NB4 (cell line): ENCODE results near the gene TSPAN10.

Source experiments
- DNase-seq: peaks from one replicate; pipeline ENCODE4 v3.0.0; 2010; ENCODE audit warnings: low read depth
- H3K4me3 ChIP-seq: one replicate; pipeline ENCODE4 v1.5.1; 2011; ENCODE audit warnings: mild to moderate bottlenecking, low read depth, low read length, moderate library complexity
- MYC ChIP-seq: IDR thresholded peaks from 2 replicates; pipeline ENCODE4 v1.6.1; 2011; ENCODE audit warnings: low read depth, low read length
- POLR2A ChIP-seq: IDR thresholded peaks from 2 replicates; pipeline ENCODE4 v1.6.1; 2011; ENCODE audit warnings: mild to moderate bottlenecking; ENCODE audit not compliant: insufficient read length; ENCODE audit errors: extremely low read depth
- TF ChIP-seq, protein P1 (sequence below): IDR thresholded peaks from one replicate; pipeline ENCODE4 v1.5.1; 2012; ENCODE audit warnings: low read depth, low read length
- TF ChIP-seq, protein P2 (sequence below): IDR thresholded peaks from 2 replicates; pipeline ENCODE4 v1.6.1; 2011; ENCODE audit warnings: low read depth, low read length

Gene TSPAN10

DNA sequence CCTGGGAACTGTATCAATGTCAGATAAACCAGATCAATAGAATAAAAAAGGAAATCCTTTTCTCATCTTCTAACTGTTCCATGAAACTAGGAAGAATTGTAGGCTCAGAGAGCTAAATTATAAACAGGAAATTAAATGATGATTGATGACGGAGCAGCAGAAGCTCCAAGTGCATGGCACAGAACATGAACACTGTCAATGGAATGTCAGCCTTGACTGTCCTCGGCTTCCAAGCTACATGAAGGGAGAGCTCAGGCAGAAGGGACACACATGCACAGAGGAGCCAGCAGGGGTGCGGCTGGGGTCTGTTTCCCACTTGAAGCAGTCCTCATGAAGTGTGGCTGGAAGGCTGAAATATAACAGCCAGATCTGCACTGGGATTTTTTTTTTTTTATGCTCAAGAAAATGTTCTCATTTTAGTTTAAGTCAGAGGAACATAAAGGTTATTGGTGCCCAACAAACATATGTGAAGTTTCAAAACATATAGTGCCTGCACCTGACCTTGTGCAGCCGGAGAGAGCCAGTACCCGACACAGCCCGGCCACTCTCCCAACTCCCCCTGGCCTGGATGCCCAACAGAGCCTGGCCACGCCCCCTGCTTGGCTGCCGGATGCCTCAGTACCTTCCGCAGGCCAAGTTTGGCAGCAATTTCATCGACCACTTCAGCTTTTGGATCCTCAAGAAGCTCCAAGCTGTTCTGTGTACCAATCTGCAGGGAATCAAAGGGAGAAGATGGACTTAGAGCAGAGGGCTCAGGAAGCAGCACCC lies 37.1 kb upstream of the TSPAN10 start:
- no peak for DNase-seq
- TF ChIP-seq POLR2A (no peak), MYC (no peak)
- TF ChIP-seq, protein P1, sequence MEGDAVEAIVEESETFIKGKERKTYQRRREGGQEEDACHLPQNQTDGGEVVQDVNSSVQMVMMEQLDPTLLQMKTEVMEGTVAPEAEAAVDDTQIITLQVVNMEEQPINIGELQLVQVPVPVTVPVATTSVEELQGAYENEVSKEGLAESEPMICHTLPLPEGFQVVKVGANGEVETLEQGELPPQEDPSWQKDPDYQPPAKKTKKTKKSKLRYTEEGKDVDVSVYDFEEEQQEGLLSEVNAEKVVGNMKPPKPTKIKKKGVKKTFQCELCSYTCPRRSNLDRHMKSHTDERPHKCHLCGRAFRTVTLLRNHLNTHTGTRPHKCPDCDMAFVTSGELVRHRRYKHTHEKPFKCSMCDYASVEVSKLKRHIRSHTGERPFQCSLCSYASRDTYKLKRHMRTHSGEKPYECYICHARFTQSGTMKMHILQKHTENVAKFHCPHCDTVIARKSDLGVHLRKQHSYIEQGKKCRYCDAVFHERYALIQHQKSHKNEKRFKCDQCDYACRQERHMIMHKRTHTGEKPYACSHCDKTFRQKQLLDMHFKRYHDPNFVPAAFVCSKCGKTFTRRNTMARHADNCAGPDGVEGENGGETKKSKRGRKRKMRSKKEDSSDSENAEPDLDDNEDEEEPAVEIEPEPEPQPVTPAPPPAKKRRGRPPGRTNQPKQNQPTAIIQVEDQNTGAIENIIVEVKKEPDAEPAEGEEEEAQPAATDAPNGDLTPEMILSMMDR, result no peak
- TF ChIP-seq, protein P2, sequence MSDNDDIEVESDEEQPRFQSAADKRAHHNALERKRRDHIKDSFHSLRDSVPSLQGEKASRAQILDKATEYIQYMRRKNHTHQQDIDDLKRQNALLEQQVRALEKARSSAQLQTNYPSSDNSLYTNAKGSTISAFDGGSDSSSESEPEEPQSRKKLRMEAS, result no peak
- H3K4me3 ChIP-seq, result no peak overlapping the region

DNA sequence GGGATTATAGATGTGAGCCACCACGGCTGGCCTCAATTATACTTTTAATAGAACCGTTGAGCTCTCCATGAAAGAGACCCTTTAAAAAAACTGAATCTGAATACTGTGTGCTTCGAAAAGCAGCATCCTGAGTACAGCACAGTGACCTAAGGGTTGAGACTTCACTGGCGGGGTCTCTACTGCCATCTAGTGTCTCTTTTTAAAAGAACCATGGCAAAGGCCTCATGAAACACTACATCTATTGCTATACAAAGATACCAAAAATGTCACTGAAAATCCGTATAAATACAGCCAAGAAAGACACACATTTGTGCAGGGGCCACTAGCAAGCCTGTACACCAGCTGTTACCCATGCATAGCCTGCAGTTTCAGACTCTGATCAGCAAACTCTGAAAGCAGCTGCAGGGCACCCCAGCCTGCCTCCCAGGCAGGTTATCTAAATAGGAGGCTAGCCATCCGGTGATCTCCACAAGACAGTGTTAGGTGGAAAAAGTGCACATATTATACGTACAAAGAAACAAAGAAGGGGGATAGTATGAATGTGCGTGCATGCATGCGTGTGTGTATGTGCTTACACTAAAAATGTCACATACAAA lies 35.4 kb upstream of the TSPAN10 start:
- DNase-seq, result peak; percentile 78
- no peak overlapping the region for H3K4me3 ChIP-seq
- TF ChIP-seq, protein P2, result peak; percentile 42; the same call in 1 of the 2 replicates
- TF ChIP-seq, protein P1, result peak; percentile 71
- TF ChIP-seq MYC (0 out of 2 replicates have a peak, but pooled peaks have one; percentile 23), POLR2A (no peak)

DNA sequence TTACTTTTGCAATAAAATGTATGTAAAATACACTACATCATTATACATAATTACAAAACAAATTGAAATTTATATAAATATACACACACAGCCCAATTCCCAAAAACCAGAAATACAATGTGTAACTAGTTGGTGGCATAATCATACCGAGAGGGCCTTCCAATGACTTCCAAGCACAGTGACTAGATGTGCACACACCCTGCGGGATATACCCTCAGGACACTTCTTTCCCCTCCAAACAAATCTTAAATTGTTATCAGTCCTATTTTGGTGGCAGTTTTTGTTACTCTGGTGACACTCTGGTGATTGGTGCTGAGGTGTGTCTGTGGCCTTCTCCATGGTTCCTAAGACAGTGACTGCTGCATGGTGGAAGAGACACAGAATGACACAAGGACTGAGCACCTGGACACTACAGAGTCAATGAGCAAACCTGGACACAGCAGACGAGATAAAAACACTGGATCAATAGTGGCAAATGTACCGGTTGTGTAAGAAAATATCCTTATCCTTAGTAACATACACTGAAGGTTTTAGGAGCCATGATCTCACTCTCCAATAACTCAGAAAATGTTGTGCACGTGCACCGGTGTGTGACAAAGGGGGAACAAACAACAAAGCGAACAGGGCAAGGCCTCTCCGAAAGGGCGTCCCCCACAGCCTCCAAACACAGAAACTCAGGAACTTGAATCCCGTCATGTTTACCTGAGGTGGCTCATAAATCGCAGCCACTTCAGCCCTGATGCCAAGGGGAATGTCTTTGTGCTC lies 33.0 kb upstream of the TSPAN10 start:
- DNase-seq, result no peak
- H3K4me3 ChIP-seq, result no peak overlapping the region
- TF ChIP-seq MYC (no peak), POLR2A (no peak)
- TF ChIP-seq, protein P2, result no peak
- TF ChIP-seq, protein P1, result no peak

DNA sequence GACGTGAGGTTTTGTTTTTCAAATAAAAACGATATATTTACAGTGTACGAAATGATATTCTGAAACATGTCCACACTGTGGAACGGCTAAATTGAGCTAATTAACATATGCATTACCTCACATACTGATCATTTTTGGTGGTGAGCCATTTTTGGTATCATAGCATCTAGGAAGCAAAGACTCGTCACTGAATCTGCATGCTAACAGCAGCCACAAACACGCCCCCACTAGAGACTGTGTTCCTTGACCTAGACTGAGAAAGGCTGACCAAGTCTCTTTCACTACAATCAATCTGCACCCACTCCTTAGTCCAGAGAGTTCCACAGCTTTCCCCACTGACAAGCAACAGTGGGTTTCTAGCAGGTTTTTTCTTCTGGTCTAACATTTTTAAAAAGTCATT lies 29.6 kb upstream of the TSPAN10 start:
- H3K4me3 ChIP-seq, result no peak overlapping the region
- DNase-seq, result no peak
- TF ChIP-seq MYC, result no peak
- TF ChIP-seq, protein P1, result no peak
- TF ChIP-seq, protein P2, result no peak
- no peak for TF ChIP-seq POLR2A

DNA sequence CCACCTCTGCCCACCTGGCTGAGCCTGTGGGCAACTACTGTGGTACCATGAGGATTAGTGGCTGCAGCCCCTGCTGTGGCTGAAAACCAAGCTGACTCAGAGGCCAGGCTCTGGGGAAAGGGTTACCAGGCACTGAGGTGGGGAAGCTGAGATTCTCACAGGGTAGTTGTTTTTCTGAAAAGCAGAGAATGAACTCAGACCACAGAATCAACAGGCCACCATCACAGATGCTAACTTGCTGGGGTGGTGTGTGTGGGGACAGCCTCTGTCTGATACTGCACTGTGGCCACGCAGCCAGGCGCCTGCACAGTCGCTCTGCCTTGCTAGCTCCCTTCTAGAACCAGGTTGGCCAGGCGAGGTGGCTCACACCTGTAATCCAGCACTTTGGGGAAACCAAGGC lies 28.9 kb upstream of the TSPAN10 start:
- no peak for DNase-seq
- TF ChIP-seq MYC, result no peak
- no peak for TF ChIP-seq POLR2A
- TF ChIP-seq, protein P2, result no peak
- TF ChIP-seq, protein P1, result no peak

More for the DNA sequence above, 28.9 kb upstream of the TSPAN10 start:
- H3K4me3 ChIP-seq, result no peak overlapping the region
